ENCODE results near the gene PKN1. TPM values are rescaled to one million over a fixed set of nuclear protein-coding genes. Genes with fewer than 3 reads are reported as not detected.
"Not testable (repeated sequence)": the region's sequence is repeated elsewhere in the genome, so short reads cannot be mapped to it uniquely, and the experiment has no call there.

Gene PKN1
- total RNA-seq, 1 donor from 2014 or later: 159 TPM

GRCh38 chr19:14460935-14461334, 27.8 kb downstream of the PKN1 start:
- ATAC-seq (no peak), DNase-seq (no peak)
- Histone ChIP-seq H3K27me3 (no peaks in the 10 kb centered on the region), H3K27ac (no peak overlapping the region), H3K4me3 (no peak overlapping the region), H3K4me1 (no peaks in the 10 kb centered on the region), H3K9me3 (no peaks in the 10 kb centered on the region), H3K36me3 (peaks cover 78% of the 10 kb centered on the region)
- intact Hi-C loops (cut with DNase I): no loop called here
- TF ChIP-seq CTCF (IDR thresholded peaks at IDR 0.05): no peak

GRCh38 chr19:14462401-14462800, 29.3 kb downstream of the PKN1 start:
- ATAC-seq: peak; percentile 36
- H3K27me3 ChIP-seq; H3K9me3 ChIP-seq; DNase-seq; H3K4me3 ChIP-seq; H3K27ac ChIP-seq; intact Hi-C loops (cut with DNase I); H3K4me1 ChIP-seq: not testable (repeated sequence)
- H3K36me3 ChIP-seq: peaks cover 92% of the 10 kb centered on the region

GRCh38 chr19:14463747-14464146, 30.6 kb downstream of the PKN1 start:
- H3K27ac ChIP-seq: no peak overlapping the region
- no peaks in the 10 kb centered on the region for H3K9me3 ChIP-seq
- TF ChIP-seq CTCF (IDR thresholded peaks at IDR 0.05): no peak
- peaks cover 95% of the 10 kb centered on the region for H3K36me3 ChIP-seq
- intact Hi-C loops (cut with DNase I): no loop called here
- H3K4me3 ChIP-seq: no peak overlapping the region
- ATAC-seq (no peak), DNase-seq (no peak)
- H3K27me3 ChIP-seq: no peaks in the 10 kb centered on the region
- H3K4me1 ChIP-seq: no peaks in the 10 kb centered on the region

- DNase-seq (no peak), ATAC-seq (no peak)
- H3K36me3 ChIP-seq: peaks cover 87% of the 10 kb centered on the region
- TF ChIP-seq CTCF (IDR thresholded peaks at IDR 0.05): no peak
- peaks cover 5% of the 10 kb centered on the region for H3K4me1 ChIP-seq
- H3K9me3 ChIP-seq: no peaks in the 10 kb centered on the region
- intact Hi-C loops (cut with DNase I): no loop called here
- no peak overlapping the region for H3K27ac ChIP-seq
- no peak overlapping the region for H3K4me3 ChIP-seq
- no peaks in the 10 kb centered on the region for H3K27me3 ChIP-seq
These were observed 34.3 kb downstream of the PKN1 start for GRCh38 chr19:14467391-14467790.

- H3K27ac ChIP-seq: no peak overlapping the region
- H3K4me3 ChIP-seq: no peak overlapping the region
- H3K27me3 ChIP-seq: no peaks in the 10 kb centered on the region
- ATAC-seq: no peak
- intact Hi-C loops (cut with DNase I): no loop called here
- peaks cover 8% of the 10 kb centered on the region for H3K4me1 ChIP-seq
- no peak for DNase-seq
- peaks cover 83% of the 10 kb centered on the region for H3K36me3 ChIP-seq
- TF ChIP-seq CTCF (IDR thresholded peaks at IDR 0.05): no peak
- no peaks in the 10 kb centered on the region for H3K9me3 ChIP-seq
These were observed 34.7 kb downstream of the PKN1 start for GRCh38 chr19:14467816-14468215.

- H3K27me3 ChIP-seq: no peaks in the 10 kb centered on the region
- TF ChIP-seq CTCF (IDR thresholded peaks at IDR 0.05): no peak
- intact Hi-C loops (cut with DNase I): no loop called here
- DNase-seq (no peak), ATAC-seq (no peak)
- H3K4me1 ChIP-seq: peaks cover 14% of the 10 kb centered on the region
- no peak overlapping the region for H3K27ac ChIP-seq
- no peaks in the 10 kb centered on the region for H3K9me3 ChIP-seq
- peaks cover 59% of the 10 kb centered on the region for H3K36me3 ChIP-seq
- no peak overlapping the region for H3K4me3 ChIP-seq
These were observed 37.1 kb downstream of the PKN1 start for GRCh38 chr19:14470031-14470876.
